SK-N-SH treated with all-trans-retinoic acid at 6 μM for 48 hours (cell line): ENCODE data around the gene AGAP1.
A peak's percentile ranks its signal among the peaks of the same experiment; 100 is the strongest.

ENCODE experiments used
- ATAC-seq: fragments of 200-7000 bp; cut with Tn5 transposase; 3 replicates; pipeline ENCODE4 v1.9.1; 2020; ENCODE audit warnings: mild to moderate bottlenecking, moderate library complexity
- CREB5 ChIP-seq: fragments of 250-450 bp; sonication (Bioruptor Pico); IDR thresholded peaks from 2 replicates; pipeline ENCODE4 v1.5.1; 2020; ENCODE audit warnings: low read depth, mild to moderate bottlenecking, moderate library complexity
- CSDC2 ChIP-seq: fragments of 250-450 bp; sonication (Bioruptor Pico); IDR thresholded peaks from 2 replicates; pipeline ENCODE4 v1.5.0; 2020; ENCODE audit warnings: mild to moderate bottlenecking, moderate library complexity
- ESRRG ChIP-seq: fragments of 250-450 bp; sonication (Bioruptor Pico); IDR thresholded peaks from 2 replicates; pipeline ENCODE4 v1.6.1; 2021; ENCODE audit warnings: mild to moderate bottlenecking
- GLIS3 ChIP-seq: fragments of 250-450 bp; sonication (Bioruptor Pico); IDR thresholded peaks from 2 replicates; pipeline ENCODE4 v1.5.0; 2020; ENCODE audit warnings: mild to moderate bottlenecking, moderate library complexity
- ISL1 ChIP-seq: fragments of 250-450 bp; sonication (Bioruptor Pico); IDR thresholded peaks from 2 replicates; pipeline ENCODE4 v2.1.2; 2022; ENCODE audit warnings: mild to moderate bottlenecking, moderate library complexity
- PATZ1 ChIP-seq: fragments of 250-450 bp; sonication (Bioruptor Pico); IDR thresholded peaks from 2 replicates; pipeline ENCODE4 v1.8.0; 2020; ENCODE audit warnings: mild to moderate bottlenecking, moderate library complexity, borderline replicate concordance
- POU6F1 ChIP-seq: fragments of 250-450 bp; sonication (Bioruptor Pico); IDR thresholded peaks from 2 replicates; pipeline ENCODE4 v1.8.0; 2021; ENCODE audit warnings: low read depth, mild to moderate bottlenecking, moderate library complexity, borderline replicate concordance
- PPARA ChIP-seq: fragments of 250-450 bp; sonication (Bioruptor Pico); IDR thresholded peaks from 2 replicates; pipeline ENCODE4 v1.5.0; 2020; ENCODE audit warnings: mild to moderate bottlenecking, borderline replicate concordance
- SNAI2 ChIP-seq: fragments of 250-450 bp; sonication (Bioruptor Pico); IDR thresholded peaks from 2 replicates; pipeline ENCODE4 v1.5.0; 2020; ENCODE audit warnings: mild to moderate bottlenecking, moderate library complexity
- TCF4 ChIP-seq: fragments of 250-450 bp; sonication (Bioruptor Pico); IDR thresholded peaks from 2 replicates; pipeline ENCODE4 v1.8.0; 2021; ENCODE audit warnings: mild to moderate bottlenecking, moderate library complexity, borderline replicate concordance
- TOX ChIP-seq: fragments of 250-450 bp; sonication (Bioruptor Pico); IDR thresholded peaks from 2 replicates; pipeline ENCODE4 v1.8.0; 2021; ENCODE audit warnings: mild to moderate bottlenecking, moderate library complexity, borderline replicate concordance
- ZC3H10 ChIP-seq: fragments of 250-450 bp; sonication (Bioruptor Pico); IDR thresholded peaks from 2 replicates; pipeline ENCODE4 v1.5.1; 2021; ENCODE audit warnings: mild to moderate bottlenecking, moderate library complexity
- ZNF565 ChIP-seq: fragments of 450-650 bp; formaldehyde crosslinking; conservative IDR thresholded peaks from 2 replicates; pipeline ENCODE4 v1.5.0; 2020; ENCODE audit warnings: low read depth, mild to moderate bottlenecking, moderate library complexity
- ZNF70 ChIP-seq: fragments of 450-650 bp; formaldehyde crosslinking; IDR thresholded peaks from 2 replicates; pipeline ENCODE4 v1.5.0; 2020; ENCODE audit warnings: mild to moderate bottlenecking, moderate library complexity
- ZNF8 ChIP-seq: fragments of 450-650 bp; formaldehyde crosslinking; IDR thresholded peaks from 2 replicates; pipeline ENCODE4 v1.5.0; 2020; ENCODE audit warnings: mild to moderate bottlenecking, moderate library complexity
- TF ChIP-seq, protein P1 (sequence below): fragments of 250-450 bp; sonication (Bioruptor Pico); IDR thresholded peaks from 2 replicates; pipeline ENCODE4 v1.5.1; 2021; ENCODE audit warnings: mild to moderate bottlenecking, moderate library complexity
- TF ChIP-seq, protein P2 (sequence below): fragments of 250-450 bp; sonication (Bioruptor Pico); IDR thresholded peaks from 2 replicates; pipeline ENCODE4 v1.5.0; 2020; ENCODE audit warnings: mild to moderate bottlenecking, moderate library complexity

The AGAP1 gene

GRCh38 chr2:236063994-236064393 lies 570.2 kb downstream of the AGAP1 start:
- ATAC-seq = no peak

GRCh38 chr2:236065314-236066160 lies 571.7 kb downstream of the AGAP1 start:
- TF ChIP-seq CREB5 (no peak), SNAI2 (CRISPR knock-in tag) (no peak), POU6F1 (CRISPR knock-in tag) (no peak), ZNF565 (CRISPR knock-in tag) (no peak), ISL1 (no peak)
- TF ChIP-seq, protein P1, sequence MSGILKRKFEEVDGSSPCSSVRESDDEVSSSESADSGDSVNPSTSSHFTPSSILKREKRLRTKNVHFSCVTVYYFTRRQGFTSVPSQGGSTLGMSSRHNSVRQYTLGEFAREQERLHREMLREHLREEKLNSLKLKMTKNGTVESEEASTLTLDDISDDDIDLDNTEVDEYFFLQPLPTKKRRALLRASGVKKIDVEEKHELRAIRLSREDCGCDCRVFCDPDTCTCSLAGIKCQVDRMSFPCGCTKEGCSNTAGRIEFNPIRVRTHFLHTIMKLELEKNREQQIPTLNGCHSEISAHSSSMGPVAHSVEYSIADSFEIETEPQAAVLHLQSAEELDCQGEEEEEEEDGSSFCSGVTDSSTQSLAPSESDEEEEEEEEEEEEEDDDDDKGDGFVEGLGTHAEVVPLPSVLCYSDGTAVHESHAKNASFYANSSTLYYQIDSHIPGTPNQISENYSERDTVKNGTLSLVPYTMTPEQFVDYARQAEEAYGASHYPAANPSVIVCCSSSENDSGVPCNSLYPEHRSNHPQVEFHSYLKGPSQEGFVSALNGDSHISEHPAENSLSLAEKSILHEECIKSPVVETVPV (CRISPR knock-in tag) = no peak
- ATAC-seq = no peak

More at GRCh38 chr2:236063994-236064393, 570.2 kb downstream of the AGAP1 start:
- TF ChIP-seq PPARA (CRISPR knock-in tag) = no peak

DNA sequence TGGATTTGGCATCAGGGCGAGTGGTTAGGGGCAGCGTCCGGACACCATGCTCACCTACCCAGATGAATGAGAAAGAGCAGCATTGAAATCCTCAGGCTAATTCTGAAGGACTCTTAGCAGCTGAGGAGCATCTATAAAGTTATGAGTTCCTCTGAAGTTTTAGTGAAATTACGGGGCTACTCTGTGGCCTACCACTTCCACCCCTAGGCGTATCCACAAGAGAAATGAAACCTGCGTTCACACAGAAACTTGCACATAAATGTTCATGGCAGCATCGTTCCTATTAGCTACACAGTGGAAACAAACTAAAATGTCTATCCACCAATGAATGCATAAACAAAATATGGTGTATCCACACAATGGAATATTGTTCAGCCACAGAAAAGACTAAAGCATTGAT lies 576.4 kb downstream of the AGAP1 start:
- ATAC-seq = no peak
- TF ChIP-seq ESRRG (CRISPR knock-in tag) = no peak

DNA sequence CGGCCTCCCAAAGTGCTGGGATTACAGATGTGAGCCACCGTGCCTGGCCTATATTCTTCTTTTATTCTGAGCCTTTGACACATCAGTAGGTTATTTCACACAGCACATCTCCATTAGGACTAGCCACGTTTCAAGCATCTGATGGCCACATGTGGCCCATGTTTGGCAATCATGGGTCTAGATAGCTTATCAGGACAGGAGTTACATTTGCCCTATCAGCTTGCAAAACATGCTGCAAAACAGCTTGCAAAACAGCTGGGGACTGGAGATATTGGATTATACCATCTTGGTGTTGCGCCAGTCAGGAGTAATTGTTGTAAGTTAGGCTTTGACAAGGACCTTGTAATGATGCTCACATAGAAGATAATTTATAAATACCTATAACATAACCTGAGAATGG lies 579.4 kb downstream of the AGAP1 start:
- TF ChIP-seq TCF4 (CRISPR knock-in tag) (peak; percentile 88), ZNF8 (no peak)
- TF ChIP-seq, protein P2, sequence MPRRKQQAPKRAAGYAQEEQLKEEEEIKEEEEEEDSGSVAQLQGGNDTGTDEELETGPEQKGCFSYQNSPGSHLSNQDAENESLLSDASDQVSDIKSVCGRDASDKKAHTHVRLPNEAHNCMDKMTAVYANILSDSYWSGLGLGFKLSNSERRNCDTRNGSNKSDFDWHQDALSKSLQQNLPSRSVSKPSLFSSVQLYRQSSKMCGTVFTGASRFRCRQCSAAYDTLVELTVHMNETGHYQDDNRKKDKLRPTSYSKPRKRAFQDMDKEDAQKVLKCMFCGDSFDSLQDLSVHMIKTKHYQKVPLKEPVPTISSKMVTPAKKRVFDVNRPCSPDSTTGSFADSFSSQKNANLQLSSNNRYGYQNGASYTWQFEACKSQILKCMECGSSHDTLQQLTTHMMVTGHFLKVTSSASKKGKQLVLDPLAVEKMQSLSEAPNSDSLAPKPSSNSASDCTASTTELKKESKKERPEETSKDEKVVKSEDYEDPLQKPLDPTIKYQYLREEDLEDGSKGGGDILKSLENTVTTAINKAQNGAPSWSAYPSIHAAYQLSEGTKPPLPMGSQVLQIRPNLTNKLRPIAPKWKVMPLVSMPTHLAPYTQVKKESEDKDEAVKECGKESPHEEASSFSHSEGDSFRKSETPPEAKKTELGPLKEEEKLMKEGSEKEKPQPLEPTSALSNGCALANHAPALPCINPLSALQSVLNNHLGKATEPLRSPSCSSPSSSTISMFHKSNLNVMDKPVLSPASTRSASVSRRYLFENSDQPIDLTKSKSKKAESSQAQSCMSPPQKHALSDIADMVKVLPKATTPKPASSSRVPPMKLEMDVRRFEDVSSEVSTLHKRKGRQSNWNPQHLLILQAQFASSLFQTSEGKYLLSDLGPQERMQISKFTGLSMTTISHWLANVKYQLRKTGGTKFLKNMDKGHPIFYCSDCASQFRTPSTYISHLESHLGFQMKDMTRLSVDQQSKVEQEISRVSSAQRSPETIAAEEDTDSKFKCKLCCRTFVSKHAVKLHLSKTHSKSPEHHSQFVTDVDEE = peak; percentile 17; the same call in 1 of the 2 replicates
- no peak for ATAC-seq

DNA sequence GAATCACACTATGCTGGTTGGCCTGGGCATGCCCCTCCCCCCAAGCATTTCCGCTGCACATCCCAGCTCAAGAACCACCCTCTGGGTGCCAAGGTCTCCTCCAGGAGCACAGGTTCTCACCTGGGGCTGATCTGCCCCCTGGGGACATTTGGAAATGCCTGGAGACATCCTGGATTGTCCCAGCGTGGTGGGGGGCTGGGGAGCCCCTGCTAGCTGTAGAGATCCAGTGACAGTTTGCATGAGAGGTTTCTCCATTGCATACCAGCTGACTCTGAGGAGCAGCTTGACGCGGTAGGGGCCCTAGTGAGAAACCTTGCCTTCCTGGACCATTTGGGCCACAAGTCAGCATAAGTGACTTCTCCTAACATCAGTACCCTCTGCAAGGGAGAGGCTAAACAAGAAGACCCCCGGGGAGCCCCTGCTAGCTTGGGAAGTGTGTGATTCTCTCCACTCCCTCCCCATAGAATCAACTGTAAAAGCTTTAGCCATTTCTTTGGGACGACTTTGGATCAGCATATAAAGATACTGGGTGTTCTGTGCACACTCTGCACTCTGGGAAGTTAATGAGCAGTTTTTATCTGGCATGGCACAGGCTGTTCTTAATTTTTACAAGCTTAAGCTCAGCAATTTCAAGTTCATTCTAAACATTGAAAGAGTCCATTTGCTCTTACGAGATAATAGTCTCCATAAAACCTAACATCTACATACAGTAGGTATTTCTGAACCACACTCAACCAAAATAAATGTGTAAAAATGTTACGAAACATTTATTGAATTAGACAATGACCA lies 580.2 kb downstream of the AGAP1 start:
- TF ChIP-seq TCF4 (CRISPR knock-in tag) (no peak), PATZ1 (CRISPR knock-in tag) (no peak), ZNF70 (CRISPR knock-in tag) (no peak), CREB5 (no peak), POU6F1 (CRISPR knock-in tag) (no peak), ZNF8 (no peak), TOX (no peak), ZC3H10 (CRISPR knock-in tag) (no peak), CSDC2 (CRISPR knock-in tag) (no peak), GLIS3 (CRISPR knock-in tag) (no peak), ZNF565 (CRISPR knock-in tag) (no peak)
- TF ChIP-seq, protein P1 (CRISPR knock-in tag) = no peak
- no peak for ATAC-seq
